ENCODE measurements around the gene HSD11B2.

Gene HSD11B2

DNA sequence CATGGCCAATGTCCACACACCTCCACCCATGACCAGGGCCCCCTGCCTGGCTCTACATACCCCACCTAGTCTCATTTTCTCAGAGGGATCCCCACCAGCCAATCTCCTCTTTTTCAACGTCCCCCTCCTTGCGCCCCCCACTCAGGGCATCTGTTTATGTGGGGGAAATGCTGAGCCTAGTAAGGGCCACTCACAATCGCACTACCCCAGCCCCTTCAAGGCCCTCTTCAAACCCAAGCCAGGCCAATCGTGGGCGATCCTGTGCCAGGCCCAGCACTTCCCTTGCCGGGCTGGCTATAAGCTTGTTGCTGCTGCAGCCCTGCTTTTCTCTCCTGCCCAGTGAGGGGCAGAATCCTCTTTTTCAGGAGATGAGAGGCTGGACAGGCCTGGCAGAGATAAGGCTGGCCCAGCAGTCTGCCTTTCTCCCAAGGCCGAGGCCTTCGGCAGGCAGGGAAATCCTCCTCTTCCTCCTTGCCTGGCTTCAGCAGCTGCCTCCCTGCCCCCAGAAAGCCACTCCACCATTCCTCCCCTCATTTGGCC, 16.1 kb downstream of the HSD11B2 start:
- TF ChIP-seq, protein P1, sequence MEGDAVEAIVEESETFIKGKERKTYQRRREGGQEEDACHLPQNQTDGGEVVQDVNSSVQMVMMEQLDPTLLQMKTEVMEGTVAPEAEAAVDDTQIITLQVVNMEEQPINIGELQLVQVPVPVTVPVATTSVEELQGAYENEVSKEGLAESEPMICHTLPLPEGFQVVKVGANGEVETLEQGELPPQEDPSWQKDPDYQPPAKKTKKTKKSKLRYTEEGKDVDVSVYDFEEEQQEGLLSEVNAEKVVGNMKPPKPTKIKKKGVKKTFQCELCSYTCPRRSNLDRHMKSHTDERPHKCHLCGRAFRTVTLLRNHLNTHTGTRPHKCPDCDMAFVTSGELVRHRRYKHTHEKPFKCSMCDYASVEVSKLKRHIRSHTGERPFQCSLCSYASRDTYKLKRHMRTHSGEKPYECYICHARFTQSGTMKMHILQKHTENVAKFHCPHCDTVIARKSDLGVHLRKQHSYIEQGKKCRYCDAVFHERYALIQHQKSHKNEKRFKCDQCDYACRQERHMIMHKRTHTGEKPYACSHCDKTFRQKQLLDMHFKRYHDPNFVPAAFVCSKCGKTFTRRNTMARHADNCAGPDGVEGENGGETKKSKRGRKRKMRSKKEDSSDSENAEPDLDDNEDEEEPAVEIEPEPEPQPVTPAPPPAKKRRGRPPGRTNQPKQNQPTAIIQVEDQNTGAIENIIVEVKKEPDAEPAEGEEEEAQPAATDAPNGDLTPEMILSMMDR (IDR thresholded peaks at IDR 0.05; ENCODE audit: low read depth, low read length, missing control alignments): no peak

DNA sequence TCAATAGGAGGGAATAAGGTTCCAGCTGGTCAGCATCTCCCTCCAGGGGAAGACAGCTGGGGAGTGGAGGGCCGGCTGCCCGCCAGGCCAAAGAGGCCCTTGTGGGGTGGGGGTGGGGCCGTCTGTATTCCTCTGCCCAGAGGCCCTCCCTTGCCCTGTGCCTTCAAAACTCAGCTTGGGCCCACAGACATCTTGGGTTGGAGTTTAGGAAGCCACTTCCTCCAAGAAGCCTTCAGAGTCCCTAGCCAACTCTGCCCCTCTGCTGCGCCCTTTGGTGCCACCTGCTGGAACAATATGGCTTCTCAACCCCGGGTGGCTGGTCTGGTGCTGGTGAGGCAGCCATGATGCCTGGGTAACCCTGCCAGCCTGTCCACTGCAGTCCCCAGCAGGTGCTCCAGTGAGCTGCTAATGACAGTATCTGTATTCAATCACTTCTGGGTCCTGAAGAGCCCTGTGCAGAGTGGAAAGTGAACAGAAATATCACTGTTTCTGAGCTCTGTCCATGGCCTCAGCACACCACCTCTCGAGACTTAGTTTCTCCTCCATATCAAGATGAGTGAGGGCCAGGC, 16.7 kb downstream of the HSD11B2 start:
- Histone ChIP-seq H3K36me3 (replicated peaks) (peaks cover 10% of the 10 kb centered on the region), H3K27me3 (replicated peaks) (no peaks in the 10 kb centered on the region), H3K27ac (no peak overlapping the region), H3K4me3 (ENCODE audit: low read depth, low read length) (no peak overlapping the region)
- in situ Hi-C loops (cut with HindIII; ENCODE audit: low pct_ligation_motif_present, low sequenced_read_pairs): no loop called here
- TF ChIP-seq, protein P1 (IDR thresholded peaks at IDR 0.05; ENCODE audit: low read depth, low read length, missing control alignments): peak; percentile 64
- DNase-seq: no peak

More for the DNA sequence above, 16.1 kb downstream of the HSD11B2 start:
- DNase-seq: no peak
- no peaks in the 10 kb centered on the region for H3K27me3 ChIP-seq (replicated peaks)
- no peak overlapping the region for H3K27ac ChIP-seq
- in situ Hi-C loops (cut with HindIII; ENCODE audit: low pct_ligation_motif_present, low sequenced_read_pairs): no loop called here
- H3K4me3 ChIP-seq (ENCODE audit: low read depth, low read length): no peak overlapping the region
- peaks cover 13% of the 10 kb centered on the region for H3K36me3 ChIP-seq (replicated peaks)

DNA sequence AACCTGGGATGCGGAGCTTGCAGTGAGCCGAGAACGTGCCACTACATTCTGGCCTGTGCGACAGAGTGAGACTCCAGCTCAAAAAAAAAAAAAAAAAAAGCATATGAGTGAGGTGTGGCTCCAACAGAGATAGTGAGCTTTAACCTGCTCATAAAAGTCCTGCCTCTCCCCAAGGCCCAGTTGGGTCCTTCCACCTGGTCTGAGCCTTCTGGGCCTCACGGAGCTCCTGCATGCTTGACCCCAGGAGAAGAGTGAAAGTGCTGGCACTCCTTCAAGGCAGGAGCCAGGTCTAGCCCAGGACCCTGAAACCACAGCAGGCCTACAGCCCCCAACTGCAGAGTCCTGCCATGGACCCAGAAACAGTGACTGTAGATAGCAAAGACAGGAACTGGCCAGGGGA, 17.7 kb downstream of the HSD11B2 start:
- H3K27me3 ChIP-seq (replicated peaks): no peaks in the 10 kb centered on the region
- TF ChIP-seq, protein P1 (IDR thresholded peaks at IDR 0.05; ENCODE audit: low read depth, low read length, missing control alignments): no peak
- DNase-seq: no peak
- in situ Hi-C loops (cut with HindIII; ENCODE audit: low pct_ligation_motif_present, low sequenced_read_pairs): no loop called here
- no peak overlapping the region for H3K4me3 ChIP-seq (ENCODE audit: low read depth, low read length)
- H3K36me3 ChIP-seq (replicated peaks): peaks cover 7% of the 10 kb centered on the region
- H3K27ac ChIP-seq: no peak overlapping the region

DNA sequence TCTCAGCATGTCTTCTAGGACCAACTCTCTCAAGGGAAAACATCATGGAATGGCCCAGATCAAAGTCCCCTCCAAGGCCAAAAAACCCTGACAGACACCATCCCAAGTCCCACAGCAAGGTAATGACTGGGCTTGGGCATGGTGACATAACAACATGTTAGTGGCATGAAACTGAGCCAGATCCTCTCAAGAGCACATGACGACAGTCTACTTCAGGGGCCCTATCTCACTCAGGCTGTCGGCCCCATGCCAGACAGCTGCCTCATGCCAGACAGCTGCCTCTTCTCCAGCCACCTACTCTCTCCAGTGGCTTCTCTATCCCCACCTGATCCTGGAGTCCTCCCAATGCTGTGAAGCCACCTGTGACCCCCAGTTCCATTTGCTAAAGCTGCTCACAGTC, 18.4 kb downstream of the HSD11B2 start:
- Histone ChIP-seq H3K4me3 (ENCODE audit: low read depth, low read length) (no peak overlapping the region), H3K36me3 (replicated peaks) (peaks cover 7% of the 10 kb centered on the region), H3K27me3 (replicated peaks) (no peaks in the 10 kb centered on the region), H3K27ac (no peak overlapping the region)
- in situ Hi-C loops (cut with HindIII; ENCODE audit: low pct_ligation_motif_present, low sequenced_read_pairs): no loop called here
- TF ChIP-seq, protein P1 (IDR thresholded peaks at IDR 0.05; ENCODE audit: low read depth, low read length, missing control alignments): no peak
- no peak for DNase-seq

DNA sequence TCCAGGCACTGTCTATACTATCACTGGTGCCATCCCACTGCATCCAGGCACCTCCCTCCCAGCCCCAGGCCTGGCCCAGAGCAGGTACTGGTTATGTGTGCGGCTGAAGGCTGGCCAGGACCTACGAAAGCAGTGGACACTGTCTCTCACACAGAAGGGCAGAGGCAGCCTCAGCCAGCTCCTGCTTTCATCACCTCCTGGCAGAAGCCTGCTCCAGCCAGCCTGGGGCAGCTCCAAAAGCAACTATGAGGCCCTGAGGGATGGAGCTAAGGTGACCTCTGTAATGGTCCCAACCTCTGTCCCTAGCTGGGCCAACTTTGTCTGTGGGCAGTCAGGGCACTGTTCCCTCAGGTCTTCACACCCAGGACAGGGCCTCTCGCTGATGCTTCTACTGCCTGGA, 18.8 kb downstream of the HSD11B2 start:
- TF ChIP-seq, protein P1 (IDR thresholded peaks at IDR 0.05; ENCODE audit: low read depth, low read length, missing control alignments): no peak
- no peak overlapping the region for H3K4me3 ChIP-seq (ENCODE audit: low read depth, low read length)
- H3K36me3 ChIP-seq (replicated peaks): peaks cover 7% of the 10 kb centered on the region
- H3K27ac ChIP-seq: no peak overlapping the region
- in situ Hi-C loops (cut with HindIII; ENCODE audit: low pct_ligation_motif_present, low sequenced_read_pairs): no loop called here
- DNase-seq: no peak
- H3K27me3 ChIP-seq (replicated peaks): no peaks in the 10 kb centered on the region

Measured in brain microvascular endothelial cell (primary cell).